Measurements from ENCODE around the gene SCCPDH.

Gene SCCPDH, protein sequence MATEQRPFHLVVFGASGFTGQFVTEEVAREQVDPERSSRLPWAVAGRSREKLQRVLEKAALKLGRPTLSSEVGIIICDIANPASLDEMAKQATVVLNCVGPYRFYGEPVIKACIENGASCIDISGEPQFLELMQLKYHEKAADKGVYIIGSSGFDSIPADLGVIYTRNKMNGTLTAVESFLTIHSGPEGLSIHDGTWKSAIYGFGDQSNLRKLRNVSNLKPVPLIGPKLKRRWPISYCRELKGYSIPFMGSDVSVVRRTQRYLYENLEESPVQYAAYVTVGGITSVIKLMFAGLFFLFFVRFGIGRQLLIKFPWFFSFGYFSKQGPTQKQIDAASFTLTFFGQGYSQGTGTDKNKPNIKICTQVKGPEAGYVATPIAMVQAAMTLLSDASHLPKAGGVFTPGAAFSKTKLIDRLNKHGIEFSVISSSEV

GRCh38 chr1:246724016-246724730, at the start of gene SCCPDH:
Gene SCCPDH, plus strand, starts transcription at chr1:246724409. Its CDS starts 14 bp downstream, at chr1:246724423.
- H3K36me3 Mint-ChIP-seq: peaks cover 26% of the 10 kb centered on the region
- H3K4me3 Mint-ChIP-seq: peak within 1 kb of the TSS; percentile 97
- H3K4me1 Mint-ChIP-seq (ENCODE audit: low read depth): peaks cover 11% of the 10 kb centered on the region
- H3K27ac Mint-ChIP-seq: peak within 1 kb of the TSS; percentile 92
- H3K27me3 Mint-ChIP-seq: no peaks in the 10 kb centered on the region
- H3K9me3 Mint-ChIP-seq (ENCODE audit: low read depth): peaks cover 4% of the 10 kb centered on the region

- Mint-ChIP-seq H3K27ac (no peak overlapping the region), H3K36me3 (peaks cover 6% of the 10 kb centered on the region), H3K27me3 (no peaks in the 10 kb centered on the region), H3K4me3 (no peak overlapping the region), H3K4me1 (ENCODE audit: low read depth) (no peaks in the 10 kb centered on the region), H3K9me3 (ENCODE audit: low read depth) (no peaks in the 10 kb centered on the region)
These were observed 46.4 kb upstream of the SCCPDH start for GRCh38 chr1:246677842-246678241.

- H3K27ac Mint-ChIP-seq: no peak overlapping the region
- no peaks in the 10 kb centered on the region for H3K4me1 Mint-ChIP-seq (ENCODE audit: low read depth)
- H3K4me3 Mint-ChIP-seq: no peak overlapping the region
- no peaks in the 10 kb centered on the region for H3K27me3 Mint-ChIP-seq
- H3K9me3 Mint-ChIP-seq (ENCODE audit: low read depth): no peaks in the 10 kb centered on the region
- H3K36me3 Mint-ChIP-seq: peaks cover 2% of the 10 kb centered on the region
These were observed 45.1 kb upstream of the SCCPDH start for GRCh38 chr1:246678816-246679793.

DNA sequence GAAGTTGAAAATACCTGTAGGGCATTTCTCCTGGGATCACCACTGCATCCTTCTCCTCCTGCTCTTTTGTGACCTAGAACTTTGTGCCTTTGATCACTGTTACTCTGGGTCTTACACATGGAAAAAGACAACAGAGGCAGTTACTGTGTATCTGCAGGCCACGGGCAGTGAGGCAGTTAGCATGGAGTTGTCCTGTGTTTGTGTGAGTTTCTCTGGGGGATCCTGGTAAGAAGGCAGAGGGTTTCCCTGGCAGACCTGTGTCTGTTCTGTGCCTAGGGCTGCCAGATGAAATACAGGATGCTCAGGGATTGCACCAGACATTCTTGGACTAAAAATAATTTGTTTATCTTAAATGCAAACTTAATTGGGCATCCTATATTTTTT, 44.4 kb upstream of the SCCPDH start:
- Mint-ChIP-seq H3K4me3 (no peak overlapping the region), H3K27ac (no peak overlapping the region), H3K9me3 (ENCODE audit: low read depth) (no peaks in the 10 kb centered on the region), H3K36me3 (peaks cover 2% of the 10 kb centered on the region), H3K4me1 (ENCODE audit: low read depth) (no peaks in the 10 kb centered on the region), H3K27me3 (no peaks in the 10 kb centered on the region)

DNA sequence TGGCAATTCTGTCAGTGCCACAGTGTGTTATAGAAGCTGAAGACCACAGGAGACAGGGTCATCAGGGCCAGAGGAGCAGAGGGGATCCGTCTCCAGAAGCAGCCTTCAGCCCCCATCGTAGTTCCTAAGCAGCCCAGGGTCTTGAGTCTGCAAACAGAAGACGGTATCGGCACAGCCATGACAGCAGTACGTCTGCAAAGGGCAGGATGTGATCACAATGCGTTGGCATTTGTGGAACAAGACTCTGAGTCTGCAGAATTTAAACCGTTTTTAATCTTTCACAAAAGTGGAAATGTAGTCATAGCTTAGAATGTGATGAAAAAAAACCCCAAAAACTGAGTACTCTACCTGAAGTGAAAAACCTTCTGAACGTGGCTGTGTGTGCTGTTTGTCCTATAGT, 44.0 kb upstream of the SCCPDH start:
- no peaks in the 10 kb centered on the region for H3K4me1 Mint-ChIP-seq (ENCODE audit: low read depth)
- peaks cover 2% of the 10 kb centered on the region for H3K36me3 Mint-ChIP-seq
- H3K9me3 Mint-ChIP-seq (ENCODE audit: low read depth): no peaks in the 10 kb centered on the region
- no peaks in the 10 kb centered on the region for H3K27me3 Mint-ChIP-seq
- no peak overlapping the region for H3K4me3 Mint-ChIP-seq
- H3K27ac Mint-ChIP-seq: no peak overlapping the region

GRCh38 chr1:246680696-246681130, 43.5 kb upstream of the SCCPDH start:
- H3K4me3 Mint-ChIP-seq: no peak overlapping the region
- no peaks in the 10 kb centered on the region for H3K27me3 Mint-ChIP-seq
- H3K36me3 Mint-ChIP-seq: peaks cover 2% of the 10 kb centered on the region
- H3K9me3 Mint-ChIP-seq (ENCODE audit: low read depth): no peaks in the 10 kb centered on the region
- no peak overlapping the region for H3K27ac Mint-ChIP-seq
- no peaks in the 10 kb centered on the region for H3K4me1 Mint-ChIP-seq (ENCODE audit: low read depth)

DNA sequence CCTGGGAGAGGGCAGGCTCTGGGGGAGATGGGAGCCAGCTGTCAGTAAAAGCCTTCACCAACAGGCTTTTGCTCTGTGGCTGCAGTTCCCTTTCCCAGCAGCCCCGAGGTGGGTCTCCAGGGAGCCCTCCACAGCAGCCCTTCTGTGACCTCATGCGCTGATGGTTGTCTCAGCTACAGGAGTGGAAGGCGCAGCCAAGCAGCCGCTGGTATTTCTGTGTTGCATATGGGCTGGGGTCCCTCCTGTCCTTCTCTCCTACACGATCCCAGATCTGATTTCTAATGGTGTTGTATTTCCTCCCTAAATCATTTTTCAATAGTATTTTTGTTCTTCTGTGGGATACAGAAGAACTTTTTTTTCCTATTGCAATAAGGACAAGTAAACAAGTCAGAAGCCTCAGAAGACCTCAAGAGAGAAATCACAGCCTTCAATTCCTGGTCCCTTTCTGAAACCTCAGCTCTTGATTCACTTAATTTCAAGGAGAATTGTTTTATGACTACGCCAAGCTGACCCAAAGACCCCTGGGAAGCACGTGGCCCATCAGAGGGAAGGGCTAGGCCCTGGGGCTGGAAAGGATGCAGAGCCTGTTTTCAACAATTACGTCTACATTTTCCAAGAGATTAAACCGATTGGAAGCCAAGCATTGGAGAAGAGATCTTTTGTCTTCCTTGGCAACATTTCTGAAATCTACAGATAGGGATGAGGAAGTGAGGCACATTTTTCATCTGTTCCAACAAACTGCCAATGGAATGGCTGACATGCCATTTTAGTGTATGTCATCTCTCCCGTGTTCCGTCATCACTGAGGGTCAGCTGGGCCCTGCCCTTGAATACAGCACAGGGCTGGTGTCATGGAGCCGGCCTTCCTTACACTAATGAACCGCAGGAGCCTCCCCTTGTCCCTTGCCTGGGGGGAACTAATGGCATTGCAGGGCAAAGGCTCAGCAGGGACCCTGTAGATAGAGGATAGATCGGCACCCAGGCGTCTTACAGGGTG, 42.0 kb upstream of the SCCPDH start:
- Mint-ChIP-seq H3K27me3 (no peaks in the 10 kb centered on the region), H3K27ac (no peak overlapping the region), H3K4me1 (ENCODE audit: low read depth) (no peaks in the 10 kb centered on the region), H3K9me3 (ENCODE audit: low read depth) (no peaks in the 10 kb centered on the region), H3K36me3 (no peaks in the 10 kb centered on the region), H3K4me3 (no peak overlapping the region)

GRCh38 chr1:246683521-246683920, 40.7 kb upstream of the SCCPDH start:
- no peaks in the 10 kb centered on the region for H3K4me1 Mint-ChIP-seq (ENCODE audit: low read depth)
- no peak overlapping the region for H3K27ac Mint-ChIP-seq
- no peaks in the 10 kb centered on the region for H3K9me3 Mint-ChIP-seq (ENCODE audit: low read depth)
- no peaks in the 10 kb centered on the region for H3K36me3 Mint-ChIP-seq
- H3K4me3 Mint-ChIP-seq: no peak overlapping the region
- no peaks in the 10 kb centered on the region for H3K27me3 Mint-ChIP-seq

GRCh38 chr1:246687002-246687401, 37.2 kb upstream of the SCCPDH start:
- H3K4me1 Mint-ChIP-seq (ENCODE audit: low read depth): peaks cover 3% of the 10 kb centered on the region
- no peaks in the 10 kb centered on the region for H3K9me3 Mint-ChIP-seq (ENCODE audit: low read depth)
- H3K36me3 Mint-ChIP-seq: no peaks in the 10 kb centered on the region
- no peaks in the 10 kb centered on the region for H3K27me3 Mint-ChIP-seq
- H3K4me3 Mint-ChIP-seq: no peak overlapping the region
- H3K27ac Mint-ChIP-seq: no peak overlapping the region

- H3K27ac Mint-ChIP-seq: no peak overlapping the region
- peaks cover 3% of the 10 kb centered on the region for H3K4me1 Mint-ChIP-seq (ENCODE audit: low read depth)
- H3K9me3 Mint-ChIP-seq (ENCODE audit: low read depth): no peaks in the 10 kb centered on the region
- H3K27me3 Mint-ChIP-seq: no peaks in the 10 kb centered on the region
- H3K4me3 Mint-ChIP-seq: no peak overlapping the region
- H3K36me3 Mint-ChIP-seq: no peaks in the 10 kb centered on the region
These were observed 34.7 kb upstream of the SCCPDH start for GRCh38 chr1:246689409-246690008.

- no peaks in the 10 kb centered on the region for H3K36me3 Mint-ChIP-seq
- H3K9me3 Mint-ChIP-seq (ENCODE audit: low read depth): no peaks in the 10 kb centered on the region
- H3K4me3 Mint-ChIP-seq: no peak overlapping the region
- no peak overlapping the region for H3K27ac Mint-ChIP-seq
- no peaks in the 10 kb centered on the region for H3K27me3 Mint-ChIP-seq
- H3K4me1 Mint-ChIP-seq (ENCODE audit: low read depth): peaks cover 3% of the 10 kb centered on the region
These were observed 34.1 kb upstream of the SCCPDH start for GRCh38 chr1:246690100-246690499.

DNA sequence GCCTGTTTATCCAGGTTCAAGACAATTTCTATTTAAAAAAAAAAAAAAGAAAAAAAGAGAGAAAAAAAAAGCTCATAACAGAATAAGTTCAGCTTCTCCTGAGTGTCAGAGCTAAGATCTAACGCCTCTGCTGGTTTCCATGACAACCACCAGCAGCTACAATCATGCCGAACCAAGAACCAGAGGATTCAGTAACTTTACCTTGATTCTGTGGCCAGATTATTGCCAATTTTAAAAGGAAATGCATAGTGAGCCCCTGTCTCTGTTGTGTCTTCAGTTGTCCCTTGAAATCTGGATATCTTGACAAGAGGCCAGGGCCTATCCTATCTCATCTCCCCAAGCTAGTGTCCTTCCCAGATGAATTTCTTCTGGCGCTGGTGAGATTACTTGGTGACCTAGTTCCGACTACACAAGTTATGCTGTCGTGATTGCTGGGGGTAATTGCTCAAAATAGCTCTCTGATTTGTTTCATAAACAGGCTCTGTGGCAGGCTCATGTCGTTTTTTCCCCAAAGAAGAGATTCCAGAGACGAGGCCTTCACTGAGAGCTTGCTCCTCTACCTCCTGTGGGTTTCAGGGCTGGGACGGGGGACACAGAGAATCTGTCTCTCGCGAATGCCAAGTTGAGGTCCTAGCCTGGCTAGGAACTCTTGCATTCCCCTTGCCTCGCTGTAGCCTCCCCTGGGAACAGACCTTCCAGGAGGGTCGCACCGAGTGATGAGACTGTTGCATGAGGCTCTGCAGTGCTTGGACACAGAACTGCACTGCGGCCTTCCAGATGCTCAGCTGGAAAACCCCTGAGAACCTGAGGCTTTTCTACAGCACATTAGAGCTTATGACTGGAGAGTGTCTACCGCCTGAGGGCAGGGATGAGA, 32.4 kb upstream of the SCCPDH start:
- no peak overlapping the region for H3K27ac Mint-ChIP-seq
- no peaks in the 10 kb centered on the region for H3K27me3 Mint-ChIP-seq
- no peaks in the 10 kb centered on the region for H3K36me3 Mint-ChIP-seq
- H3K9me3 Mint-ChIP-seq (ENCODE audit: low read depth): no peaks in the 10 kb centered on the region
- H3K4me1 Mint-ChIP-seq (ENCODE audit: low read depth): peaks cover 3% of the 10 kb centered on the region
- no peak overlapping the region for H3K4me3 Mint-ChIP-seq

Data from activated naive CD8-positive, alpha-beta T cell (primary cell).